NOMO-1 treated with DMSO at 0.1 percent for 48 hours (cell line): ENCODE results near the gene BICDL1.
"Not testable (repeated sequence)": the region's sequence is repeated elsewhere in the genome, so short reads cannot be mapped to it uniquely, and the experiment has no call there.

Experiments used
- DNase-seq: peaks from one replicate; lab custom pipeline; 2025; ENCODE audit not compliant: unreplicated experiment; lab: John Stamatoyannopoulos, UW

The BICDL1 gene

DNA sequence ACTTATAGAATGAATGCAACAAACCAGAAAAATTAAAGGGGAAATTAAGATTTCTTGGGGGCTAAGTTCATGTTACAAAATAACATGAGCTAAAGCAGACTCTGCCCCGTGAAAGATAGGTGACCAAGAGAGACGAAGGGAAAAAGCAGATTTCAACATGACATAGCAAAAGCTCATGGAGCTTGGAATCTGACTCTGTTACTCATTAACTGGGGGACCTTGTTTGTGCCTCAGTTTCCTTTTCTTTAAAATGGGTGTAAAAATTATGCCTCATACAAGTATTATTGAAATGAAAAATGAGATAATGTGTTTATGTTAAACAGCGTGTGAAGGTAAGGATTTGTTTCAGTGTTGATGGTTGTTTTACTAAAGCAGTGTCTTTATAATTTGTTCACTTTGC lies 11.5 kb downstream of the BICDL1 start:
- no peak for DNase-seq

DNA sequence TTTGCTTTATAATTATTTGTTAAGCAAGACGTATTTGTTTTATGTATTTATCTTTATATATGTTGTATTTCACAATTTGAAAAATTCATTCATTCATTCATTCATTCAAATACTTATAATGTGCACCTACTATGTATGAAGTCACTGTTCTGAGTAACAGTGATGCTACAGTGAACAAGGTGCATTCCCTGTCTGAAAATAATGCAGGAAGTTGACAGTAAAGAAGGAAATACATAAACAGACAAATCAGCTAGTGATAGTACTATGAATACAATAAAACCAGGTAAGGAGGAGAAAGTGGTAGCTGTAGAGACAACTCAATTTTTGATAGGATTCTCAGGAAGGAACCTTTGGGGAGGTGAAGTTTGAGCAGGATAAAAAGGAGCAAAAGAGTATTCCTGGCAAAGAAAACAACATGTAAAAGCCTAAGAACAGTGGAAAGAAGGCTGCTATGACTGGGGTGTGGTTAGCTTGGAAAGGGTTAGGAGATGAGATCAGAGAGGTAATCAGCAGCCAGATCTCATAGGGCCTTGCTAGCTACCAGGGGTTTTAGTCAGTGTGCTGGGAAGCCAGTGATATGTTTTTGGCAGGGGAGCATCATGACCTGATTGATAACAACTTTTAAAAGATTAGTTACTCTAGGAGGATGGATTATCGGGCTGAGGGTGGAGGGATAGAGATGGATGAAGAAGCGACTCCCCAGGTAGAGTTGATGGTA lies 17.4 kb downstream of the BICDL1 start:
- no peak for DNase-seq

DNA sequence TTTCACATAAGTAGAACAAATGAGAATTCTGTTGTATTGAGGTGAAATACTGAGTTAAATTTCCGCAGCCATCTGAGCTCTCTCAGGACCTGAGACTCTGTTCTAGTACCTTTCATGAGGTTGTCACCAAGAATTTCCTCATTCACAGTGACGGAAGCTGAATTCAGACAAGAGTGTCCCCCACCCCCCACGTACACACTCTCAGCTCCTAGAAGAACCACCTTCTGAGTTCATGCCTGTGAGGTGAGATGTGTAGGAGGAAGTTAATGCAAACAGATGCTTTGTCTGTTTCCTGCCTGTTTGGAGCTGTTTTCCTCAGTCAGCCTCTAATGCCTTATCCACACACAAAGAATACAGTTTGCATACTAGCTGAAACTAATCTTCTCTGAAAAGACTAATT lies 18.2 kb downstream of the BICDL1 start:
- DNase-seq = no peak

DNA sequence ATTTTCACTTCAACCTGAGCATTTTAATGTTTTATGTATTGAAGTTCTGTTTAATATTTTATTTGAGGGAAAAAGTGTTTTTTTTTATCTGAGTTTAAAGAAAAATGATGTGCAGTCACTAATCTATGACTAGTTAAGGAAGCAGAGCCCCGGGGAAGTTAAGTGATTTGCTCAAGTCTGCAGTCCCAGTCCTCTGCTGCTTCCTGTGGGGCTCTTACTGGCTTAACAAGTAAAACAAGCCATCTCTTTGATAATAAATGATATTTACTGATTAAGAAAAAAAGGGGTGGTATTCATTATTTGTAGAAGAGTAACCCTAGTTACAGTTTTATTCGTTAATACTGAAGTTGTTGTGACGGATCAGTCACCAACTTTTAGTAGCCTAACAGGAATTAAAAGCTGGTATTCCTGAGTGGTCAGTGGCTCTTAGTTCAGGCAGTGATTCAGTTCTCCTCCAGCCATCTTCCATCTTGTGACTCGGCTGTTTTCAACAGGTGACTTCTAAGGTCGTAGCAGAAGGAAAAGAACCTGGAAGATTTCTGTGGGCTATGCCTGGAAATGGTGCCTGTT lies 21.7 kb downstream of the BICDL1 start:
- no peak for DNase-seq

DNA sequence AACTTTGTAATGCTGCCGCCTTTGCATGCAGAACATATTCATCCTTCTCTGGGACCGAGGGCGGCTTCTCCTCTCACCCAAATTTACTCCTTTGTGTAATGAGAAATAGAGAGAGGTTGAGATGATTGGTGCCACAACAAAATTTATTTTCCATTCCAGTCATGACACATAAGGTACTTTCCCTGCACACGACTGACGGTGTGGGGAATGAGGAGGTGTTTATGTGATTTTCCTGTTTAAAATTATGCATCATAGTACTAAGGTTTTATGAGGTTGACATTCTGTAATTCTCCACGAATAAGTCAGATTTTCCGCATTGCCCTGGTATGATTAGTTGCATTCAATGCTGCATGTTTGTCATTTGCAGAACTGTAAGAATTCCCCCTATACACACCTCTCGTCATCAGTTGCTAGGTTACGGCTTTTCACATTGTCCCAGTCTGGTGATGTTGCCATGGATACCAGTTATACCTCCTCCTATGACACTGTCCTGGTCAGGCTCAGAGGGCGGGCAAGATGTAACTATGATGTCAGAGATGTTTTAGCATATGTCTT lies 23.1 kb downstream of the BICDL1 start:
- no peak for DNase-seq

DNA sequence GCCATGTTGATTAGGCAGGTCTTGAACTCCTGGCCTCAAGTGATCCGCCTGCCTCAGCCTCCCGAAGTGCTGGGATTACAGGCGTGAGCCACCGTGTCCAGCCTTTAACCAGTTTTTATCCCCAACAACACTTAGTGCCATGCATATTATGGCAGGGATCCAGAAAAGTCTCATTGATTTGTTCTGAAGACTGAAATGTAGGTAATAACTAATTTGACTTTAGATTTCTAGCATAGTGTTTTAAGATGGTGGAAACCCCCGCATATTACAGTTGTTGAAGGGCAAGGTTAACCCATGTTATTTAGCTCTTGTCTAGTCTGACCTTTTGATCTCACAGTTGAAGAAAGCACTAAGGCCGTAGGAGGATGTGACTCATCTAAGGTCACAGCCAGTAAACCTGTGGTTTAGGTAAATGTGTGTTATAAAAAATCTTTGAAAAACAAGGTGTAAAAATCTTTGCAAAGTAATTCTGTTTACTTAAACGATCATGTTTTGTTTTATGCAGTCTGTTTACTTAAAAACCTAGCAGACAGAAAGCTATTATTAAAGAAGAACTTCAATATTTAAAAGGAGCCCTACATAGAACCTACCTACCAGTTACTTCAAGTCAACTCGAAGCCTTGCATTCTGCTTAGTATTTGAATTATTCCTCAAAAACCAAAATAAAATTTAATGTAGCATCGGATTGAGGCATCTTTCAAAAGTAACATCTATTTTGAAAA lies 24.8 kb downstream of the BICDL1 start:
- no peak for DNase-seq

DNA sequence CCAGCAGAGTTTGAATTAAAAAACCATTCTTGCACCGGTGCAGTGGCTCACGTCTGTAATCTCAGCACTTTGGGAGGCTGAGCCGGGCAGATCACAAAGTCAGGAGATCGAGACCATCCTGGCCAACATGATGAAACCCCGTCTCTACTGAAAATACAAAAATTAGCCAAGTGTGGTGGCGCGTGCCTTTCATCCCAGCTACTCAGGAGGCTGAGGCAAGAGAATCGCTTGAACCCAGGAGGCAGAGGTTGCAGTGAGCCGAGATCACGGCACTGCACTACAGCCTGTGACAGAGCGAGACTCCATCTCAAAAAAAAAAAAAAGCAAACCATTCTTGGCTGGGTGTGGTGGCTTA lies 25.3 kb downstream of the BICDL1 start:
- DNase-seq = not testable (repeated sequence)

DNA sequence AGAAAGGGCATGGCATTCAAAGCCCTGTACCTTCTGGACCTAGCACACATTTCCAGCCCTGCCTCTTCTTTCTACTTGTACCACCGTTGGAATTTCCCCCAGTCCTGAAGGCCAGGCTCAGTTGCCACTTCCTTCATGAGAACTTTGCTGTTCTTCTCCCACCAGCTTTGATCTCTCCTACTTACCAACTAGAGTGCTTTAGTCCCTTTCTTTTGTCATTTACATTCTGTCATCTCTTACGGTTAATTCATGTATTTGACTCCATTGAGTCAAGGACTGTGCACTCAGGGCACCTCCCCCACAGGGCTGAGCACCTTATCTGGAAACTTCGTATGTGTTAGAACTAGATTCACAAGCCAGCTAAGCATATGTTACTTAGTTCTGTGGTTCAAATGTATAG lies 26.3 kb downstream of the BICDL1 start:
- no peak for DNase-seq

DNA sequence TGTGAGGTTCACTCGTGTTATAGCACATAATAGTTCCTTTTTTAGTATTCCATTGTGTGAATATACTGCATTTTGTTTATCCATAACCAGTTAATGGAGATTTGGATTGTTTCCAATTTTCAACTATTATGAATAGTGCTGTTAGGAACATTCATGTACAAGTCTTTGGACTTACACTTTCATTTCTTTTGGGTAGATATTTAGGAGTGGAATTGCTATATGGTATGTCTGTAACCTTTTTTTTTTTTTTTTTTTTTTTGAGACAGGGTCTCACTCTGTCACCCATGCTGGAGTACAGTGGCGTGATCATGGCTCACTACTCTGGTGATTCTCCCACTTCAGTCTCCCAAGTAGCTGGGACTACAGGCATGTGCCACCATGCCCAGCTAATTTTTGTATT lies 27.2 kb downstream of the BICDL1 start:
- DNase-seq = not testable (repeated sequence)

DNA sequence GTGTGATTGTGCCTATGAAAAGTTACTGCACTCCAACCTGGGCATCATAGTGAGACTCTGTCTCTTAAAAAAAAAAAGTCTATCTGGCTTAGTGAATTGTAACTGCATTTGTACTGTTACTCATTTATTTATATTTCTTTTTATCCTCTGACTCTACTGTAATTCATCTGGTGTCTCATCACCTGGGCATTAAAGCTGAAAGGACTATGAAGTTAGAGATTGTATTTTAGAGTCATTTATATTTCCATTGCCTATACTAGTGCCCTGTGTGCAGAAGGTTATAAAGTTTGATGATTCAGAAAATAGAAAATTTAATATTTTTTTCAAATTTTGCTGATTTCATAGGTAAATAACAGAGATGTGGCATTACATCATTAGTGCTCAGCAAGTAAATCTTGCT lies 30.2 kb downstream of the BICDL1 start:
- DNase-seq = no peak

DNA sequence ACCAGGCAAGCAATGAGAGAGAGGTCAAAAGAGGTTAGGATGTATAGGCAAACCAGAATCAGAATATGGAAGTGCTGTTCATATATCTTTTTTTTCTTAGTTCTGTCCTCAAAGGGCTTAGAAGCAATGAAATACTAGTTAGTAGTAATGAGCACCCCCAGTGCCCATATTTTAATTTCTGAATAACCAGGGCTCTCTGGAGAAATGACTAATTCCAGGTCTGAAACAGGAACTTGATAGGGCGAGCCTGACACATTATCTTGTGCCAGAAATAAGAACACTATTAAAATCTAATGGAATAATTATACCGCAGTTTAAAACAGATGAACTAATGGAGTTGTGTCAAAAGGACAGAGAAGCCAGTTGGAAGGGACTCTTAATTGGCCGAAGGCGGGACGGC lies 30.9 kb downstream of the BICDL1 start:
- DNase-seq = no peak

DNA sequence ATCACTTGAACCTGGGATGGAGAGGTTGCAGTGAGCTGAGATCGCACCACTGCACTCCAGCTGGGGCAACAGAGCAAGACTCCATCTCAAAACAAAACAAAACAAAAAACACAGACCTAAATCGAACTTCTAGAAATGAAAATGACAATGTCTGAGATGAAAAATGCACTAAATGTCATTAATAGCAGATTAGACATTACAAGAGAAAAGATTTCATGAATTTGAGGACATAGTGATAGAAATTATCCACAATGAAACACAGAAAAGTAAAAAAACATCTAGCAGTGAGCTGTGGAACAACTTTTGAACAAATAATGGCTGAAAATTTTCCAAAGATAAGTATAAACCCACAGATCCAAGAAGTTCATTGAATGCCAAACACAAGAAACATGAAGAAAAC lies 35.2 kb downstream of the BICDL1 start:
- DNase-seq = no peak

DNA sequence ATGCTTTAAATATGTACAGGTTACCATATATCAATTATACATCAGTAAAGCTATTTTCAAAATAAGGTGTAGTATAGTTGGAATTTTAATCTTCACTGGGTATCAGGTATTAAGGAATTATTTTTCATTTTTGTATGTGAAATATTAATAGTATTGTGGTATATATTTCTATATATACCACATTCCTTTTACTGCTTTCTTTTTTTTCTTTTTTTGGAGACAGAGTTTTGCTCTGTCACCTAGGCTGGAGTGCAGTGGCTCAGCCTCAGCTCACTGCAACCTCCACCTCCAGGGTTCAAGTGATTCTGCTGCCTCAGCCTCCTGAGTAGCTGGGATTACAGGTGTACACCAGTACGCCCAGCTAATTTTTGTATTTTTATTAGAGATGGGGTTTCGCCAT lies 36.6 kb downstream of the BICDL1 start:
- no peak for DNase-seq

DNA sequence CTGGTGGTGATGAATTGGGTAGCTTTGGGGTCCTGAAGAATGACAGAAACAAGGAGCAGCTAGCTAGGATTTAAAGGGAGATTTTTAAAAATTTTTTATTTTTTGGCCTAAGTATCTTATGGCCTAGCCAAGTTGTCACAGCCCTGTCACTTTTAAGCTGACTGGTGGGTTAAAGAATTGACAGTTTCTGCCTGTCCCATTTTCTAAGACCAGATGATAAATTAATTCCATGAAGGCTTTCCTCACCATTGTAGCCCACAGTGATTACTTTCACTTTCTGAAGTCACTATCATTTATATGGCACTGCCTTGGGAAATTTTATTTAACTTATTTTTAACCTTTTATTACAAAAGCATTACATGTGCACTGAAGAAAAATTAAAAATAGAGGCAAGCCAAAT lies 43.2 kb downstream of the BICDL1 start:
- DNase-seq = no peak

DNA sequence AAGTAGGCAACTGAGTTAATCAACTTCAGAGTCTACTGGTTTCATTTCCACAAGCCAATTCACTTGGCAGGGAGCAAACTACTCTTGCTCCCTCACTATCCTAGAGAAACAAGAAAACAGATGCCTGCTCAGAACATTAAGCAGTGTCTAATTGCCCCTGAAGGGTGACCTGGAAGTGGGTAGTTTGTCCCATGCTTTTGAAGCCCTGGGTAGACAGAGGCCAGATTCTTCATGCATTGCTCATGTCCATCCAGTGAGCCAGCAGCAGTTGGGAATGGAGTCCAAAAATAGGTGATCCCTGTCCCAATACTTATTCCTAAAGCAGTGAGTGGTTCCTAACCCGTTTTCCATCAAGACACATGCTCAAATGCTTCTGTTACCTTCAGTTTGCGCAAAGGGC lies 48.8 kb downstream of the BICDL1 start:
- DNase-seq = no peak

DNA sequence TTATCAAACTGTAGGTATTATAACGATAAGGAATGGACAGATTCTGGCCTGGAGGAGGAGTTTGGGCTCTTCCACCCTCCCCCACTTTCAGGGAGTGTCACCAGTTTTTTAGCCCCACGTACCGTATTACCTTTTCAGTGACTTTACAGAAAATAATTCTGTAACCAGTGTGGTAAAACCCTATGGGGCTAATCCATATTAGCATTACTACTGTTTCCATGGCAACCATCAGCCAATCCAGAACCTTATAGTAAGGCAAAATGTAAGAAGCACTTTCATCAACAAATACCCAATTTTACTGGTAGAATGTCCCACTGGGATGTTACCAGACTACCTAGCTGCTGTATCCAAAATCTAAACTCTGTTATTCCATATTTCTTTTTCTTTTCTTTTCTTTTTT lies 50.7 kb downstream of the BICDL1 start:
- no peak for DNase-seq

DNA sequence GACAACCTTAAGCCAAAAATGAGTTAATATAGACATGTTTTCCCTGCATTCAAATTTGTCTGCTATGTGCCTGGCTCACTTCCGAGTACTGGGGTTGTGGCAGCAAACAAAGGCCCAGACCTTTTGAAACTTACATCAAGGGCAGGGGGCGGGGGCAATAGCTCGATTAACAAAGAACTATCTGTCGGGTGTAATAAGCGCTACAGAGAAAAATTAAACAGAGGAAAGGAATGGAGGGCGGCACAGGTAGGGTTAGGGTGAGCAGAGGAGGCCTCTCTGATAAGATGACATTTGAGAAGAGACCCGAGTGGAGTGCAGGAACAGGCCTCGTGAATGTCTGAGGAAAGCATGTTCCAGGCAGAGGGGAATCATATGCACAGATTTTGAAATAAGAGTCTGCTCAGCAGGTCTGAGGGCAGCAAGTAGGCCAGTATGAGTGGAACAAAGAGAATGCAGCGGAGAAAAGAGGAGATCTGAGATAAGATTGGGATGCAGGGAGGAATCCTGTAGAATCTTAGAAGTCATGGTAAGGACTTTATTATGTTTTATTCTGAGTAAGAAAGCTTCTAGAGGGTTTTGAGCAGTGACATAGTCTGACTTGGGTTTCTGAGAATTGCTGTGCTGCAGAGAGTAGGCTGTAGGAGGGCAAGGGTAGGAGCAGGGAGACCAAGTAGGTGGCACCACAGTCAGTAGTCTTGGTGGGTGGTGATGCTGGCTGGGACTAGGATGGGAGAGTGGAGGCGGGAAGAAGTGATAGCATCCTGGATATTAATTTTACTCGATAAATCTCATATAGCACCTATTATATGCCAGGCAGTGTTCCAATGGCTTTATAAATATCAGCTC lies 52.6 kb downstream of the BICDL1 start:
- no peak for DNase-seq

DNA sequence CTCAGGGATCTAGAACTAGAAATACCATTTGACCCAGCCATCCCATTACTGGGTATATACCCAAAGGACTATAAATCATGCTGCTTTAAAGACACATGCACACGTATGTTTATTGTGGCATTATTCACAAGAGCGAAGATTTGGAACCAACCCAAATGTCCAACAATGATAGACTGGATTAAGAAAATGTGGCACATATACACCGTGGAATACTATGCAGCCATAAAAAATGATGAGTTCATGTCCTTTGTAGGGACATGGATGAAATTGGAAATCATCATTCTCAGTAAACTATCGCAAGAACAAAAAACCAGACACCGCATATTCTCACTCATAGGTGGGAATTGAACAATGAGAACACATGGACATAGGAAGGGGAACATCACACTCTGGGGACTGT lies 56.3 kb downstream of the BICDL1 start:
- not testable (repeated sequence) for DNase-seq

DNA sequence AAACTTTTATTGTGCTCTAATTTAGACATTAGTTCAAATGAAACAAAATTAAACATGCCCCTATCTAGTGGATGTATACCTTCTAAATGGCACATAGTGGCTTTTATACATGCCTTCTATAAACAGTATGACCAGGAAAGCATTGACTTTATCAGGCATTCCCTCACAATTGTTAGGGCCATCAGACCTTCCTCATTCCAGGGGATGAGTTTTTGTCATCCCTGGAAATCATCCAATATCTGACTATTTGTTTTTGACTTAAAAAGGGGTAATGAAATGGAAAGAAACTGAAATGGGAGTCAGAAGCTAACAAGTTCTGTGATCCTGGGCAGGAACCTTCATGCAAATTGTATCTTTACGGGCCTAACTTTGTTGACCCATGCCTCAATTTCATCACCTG lies 58.0 kb downstream of the BICDL1 start:
- no peak for DNase-seq

DNA sequence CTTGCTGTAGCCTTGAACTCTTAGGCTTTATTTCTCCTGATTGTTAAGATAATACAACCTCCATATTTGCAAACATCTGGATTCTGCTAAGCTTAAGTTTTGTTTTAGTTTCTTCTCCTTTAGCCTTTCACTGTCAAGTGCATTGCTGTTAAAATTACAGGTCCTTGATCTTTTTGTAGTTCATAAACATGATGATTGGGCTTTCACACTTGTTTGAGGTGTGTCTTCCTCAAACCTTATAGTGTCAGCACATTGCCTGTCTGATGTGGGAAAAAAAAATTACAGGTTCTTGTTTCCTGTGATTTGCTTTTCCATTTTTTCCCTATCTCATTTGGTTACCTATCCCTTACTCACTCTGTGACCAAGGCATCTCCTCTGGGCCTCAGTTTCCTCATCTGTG lies 59.2 kb downstream of the BICDL1 start:
- DNase-seq = no peak

DNA sequence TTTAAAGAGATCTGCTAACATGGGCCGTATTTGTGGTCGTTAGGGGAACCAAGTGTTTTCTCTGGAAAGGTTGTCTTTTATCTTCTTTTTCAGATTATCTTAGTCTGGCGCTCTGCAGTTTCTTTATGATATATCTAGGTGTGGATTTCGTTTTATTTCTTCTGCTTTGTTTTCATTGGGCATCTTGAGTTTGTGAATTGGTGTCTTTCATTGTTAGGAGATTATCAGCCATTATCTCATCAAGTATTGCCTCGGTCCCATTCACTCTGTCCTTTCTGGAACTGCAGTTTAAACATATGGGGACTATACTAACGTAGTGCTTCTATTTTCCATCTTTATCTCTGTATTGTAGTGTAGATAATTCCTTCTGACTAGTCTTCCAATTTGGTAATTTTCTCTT lies 60.4 kb downstream of the BICDL1 start:
- DNase-seq = no peak
